ENCODE measurements around the gene MXI1.

DNA sequence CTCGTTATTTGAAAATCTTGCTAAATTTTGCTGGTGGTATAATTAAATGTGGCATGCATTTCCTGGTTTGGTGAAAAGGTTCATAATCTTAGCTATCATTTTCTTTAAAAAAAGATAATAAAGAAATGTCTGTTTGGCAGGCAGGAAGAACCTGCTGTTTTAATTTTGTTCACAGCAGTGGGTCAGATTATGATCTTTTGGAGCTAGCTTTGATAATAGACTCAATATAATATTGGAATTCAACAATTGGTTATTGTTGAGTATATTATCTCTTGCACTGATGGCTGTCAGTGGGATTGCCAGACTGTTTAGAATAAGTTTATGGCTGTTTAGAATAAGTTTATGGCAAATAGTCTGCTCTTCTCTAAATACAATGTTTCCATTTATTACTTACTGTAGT lies 35.1 kb downstream of the MXI1 start:
- TF ChIP-seq, protein P1, sequence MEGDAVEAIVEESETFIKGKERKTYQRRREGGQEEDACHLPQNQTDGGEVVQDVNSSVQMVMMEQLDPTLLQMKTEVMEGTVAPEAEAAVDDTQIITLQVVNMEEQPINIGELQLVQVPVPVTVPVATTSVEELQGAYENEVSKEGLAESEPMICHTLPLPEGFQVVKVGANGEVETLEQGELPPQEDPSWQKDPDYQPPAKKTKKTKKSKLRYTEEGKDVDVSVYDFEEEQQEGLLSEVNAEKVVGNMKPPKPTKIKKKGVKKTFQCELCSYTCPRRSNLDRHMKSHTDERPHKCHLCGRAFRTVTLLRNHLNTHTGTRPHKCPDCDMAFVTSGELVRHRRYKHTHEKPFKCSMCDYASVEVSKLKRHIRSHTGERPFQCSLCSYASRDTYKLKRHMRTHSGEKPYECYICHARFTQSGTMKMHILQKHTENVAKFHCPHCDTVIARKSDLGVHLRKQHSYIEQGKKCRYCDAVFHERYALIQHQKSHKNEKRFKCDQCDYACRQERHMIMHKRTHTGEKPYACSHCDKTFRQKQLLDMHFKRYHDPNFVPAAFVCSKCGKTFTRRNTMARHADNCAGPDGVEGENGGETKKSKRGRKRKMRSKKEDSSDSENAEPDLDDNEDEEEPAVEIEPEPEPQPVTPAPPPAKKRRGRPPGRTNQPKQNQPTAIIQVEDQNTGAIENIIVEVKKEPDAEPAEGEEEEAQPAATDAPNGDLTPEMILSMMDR (IDR thresholded peaks at IDR 0.05) = no peak
- no peak for TF ChIP-seq POLR2AphosphoS5 (IDR thresholded peaks at IDR 0.05; ENCODE audit: insufficient read depth in 1 of 2, low read depth in 1 of 2)
- no peak for TF ChIP-seq POLR2A (IDR thresholded peaks at IDR 0.05)
